ENCODE data around the gene QRFPR.

DNA sequence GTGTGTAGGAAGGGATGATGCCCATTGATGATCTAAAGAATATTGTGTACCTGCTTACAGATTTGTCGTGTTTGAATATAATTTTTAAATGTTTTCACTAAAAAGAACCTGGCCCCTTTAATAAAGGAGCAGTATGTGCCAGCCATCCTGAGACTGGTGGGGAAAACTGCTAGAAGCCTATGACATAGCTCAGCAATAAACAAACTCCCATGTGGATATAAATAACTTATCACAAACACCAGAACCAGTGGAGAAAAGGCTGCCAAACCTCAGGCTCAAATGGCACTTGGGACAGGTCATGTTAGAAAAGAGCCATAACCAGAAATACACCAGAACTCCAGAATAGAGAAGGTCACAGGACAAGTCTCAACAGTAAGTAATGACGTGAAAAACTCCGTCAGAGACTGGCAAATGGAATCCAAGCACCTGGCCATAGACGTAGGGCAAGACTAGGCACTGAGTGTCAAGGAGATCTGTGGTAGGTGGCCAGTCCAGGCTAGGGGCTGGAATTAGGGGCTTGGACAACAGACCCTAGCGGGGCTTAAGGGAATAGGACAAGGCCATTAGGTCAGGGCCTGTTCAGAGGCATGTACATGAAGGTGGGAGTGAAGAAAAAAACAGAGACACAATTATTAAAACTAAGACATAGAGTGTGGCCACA, 11.7 kb upstream of the QRFPR start:
- TF ChIP-seq, protein P1, sequence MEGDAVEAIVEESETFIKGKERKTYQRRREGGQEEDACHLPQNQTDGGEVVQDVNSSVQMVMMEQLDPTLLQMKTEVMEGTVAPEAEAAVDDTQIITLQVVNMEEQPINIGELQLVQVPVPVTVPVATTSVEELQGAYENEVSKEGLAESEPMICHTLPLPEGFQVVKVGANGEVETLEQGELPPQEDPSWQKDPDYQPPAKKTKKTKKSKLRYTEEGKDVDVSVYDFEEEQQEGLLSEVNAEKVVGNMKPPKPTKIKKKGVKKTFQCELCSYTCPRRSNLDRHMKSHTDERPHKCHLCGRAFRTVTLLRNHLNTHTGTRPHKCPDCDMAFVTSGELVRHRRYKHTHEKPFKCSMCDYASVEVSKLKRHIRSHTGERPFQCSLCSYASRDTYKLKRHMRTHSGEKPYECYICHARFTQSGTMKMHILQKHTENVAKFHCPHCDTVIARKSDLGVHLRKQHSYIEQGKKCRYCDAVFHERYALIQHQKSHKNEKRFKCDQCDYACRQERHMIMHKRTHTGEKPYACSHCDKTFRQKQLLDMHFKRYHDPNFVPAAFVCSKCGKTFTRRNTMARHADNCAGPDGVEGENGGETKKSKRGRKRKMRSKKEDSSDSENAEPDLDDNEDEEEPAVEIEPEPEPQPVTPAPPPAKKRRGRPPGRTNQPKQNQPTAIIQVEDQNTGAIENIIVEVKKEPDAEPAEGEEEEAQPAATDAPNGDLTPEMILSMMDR (optimal IDR thresholded peaks at IDR 0.05 in 1 of 3, IDR thresholded peaks at IDR 0.05 in 1 of 3, conservative IDR thresholded peaks at IDR 0.05 in 1 of 3; ENCODE audit: extremely low read depth in 1 of 3, insufficient read depth in 2 of 3, low read length in 3 of 3): no peak
- TF ChIP-seq EZH2 (IDR thresholded peaks at IDR 0.05; ENCODE audit: low read length): no peak
